GM18867 (cell line): ENCODE results near the gene THSD4.

Experiments
- ATAC-seq: cut with Tn5 transposase; IDR thresholded peaks from one replicate; pipeline ENCODE4 v1.9.1; 2021; ENCODE audit warnings: mild to moderate bottlenecking, moderate library complexity; ENCODE audit not compliant: unreplicated experiment

The THSD4 gene

DNA sequence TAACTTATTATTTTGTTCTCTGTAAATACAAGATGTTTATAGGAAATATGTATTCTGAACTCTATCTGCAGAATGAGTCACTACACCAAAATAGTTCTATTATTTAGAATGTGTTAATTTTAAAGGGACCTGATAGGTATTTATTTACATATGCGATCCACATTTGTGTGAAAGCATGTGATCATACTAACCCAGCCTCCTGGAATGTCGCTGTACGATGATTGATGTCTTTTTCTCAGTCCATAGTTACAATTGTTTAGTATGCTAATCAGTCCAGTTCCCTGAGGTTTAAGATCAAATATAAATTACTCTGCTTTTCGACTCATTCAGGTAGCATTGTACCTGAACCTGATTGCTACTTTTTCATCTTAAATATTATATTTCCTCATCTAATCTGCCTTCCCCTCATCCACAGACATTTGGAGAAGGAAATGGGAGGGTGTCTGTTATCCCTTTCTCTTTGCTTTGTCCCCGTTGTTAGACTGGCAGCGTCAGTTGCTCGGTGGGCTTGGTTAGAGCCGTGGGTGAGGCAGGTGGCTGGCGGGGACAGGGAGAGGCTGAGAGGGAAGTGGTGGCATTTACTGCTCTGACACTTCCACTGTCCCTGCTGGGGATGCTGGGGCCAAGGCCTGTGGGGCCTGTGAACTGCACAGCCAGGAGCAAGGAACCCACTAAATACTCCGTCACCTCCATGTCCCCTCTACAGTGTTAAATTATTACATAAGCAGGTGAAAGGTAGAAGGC, 667.3 kb downstream of the THSD4 start:
- no peak for ATAC-seq

DNA sequence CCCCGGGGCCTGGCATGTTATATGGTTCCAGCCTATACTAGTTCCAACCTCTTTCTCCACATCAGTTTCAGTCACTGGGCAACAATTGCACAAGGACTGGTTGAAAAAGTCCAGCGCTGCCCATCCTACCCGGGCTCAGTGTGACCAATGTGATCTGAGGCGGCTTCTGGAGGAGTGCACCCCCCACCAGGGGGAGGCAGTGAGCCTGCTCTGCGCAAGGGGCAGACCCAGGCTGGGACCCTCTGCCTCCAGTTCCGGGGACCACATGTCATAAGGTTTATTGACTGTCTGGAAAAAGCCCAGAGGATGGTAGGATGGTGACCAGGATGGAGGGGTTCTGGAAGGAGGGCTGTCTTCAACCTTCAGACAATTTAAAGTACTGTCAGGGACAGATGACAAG, 669.4 kb downstream of the THSD4 start:
- ATAC-seq: no peak

DNA sequence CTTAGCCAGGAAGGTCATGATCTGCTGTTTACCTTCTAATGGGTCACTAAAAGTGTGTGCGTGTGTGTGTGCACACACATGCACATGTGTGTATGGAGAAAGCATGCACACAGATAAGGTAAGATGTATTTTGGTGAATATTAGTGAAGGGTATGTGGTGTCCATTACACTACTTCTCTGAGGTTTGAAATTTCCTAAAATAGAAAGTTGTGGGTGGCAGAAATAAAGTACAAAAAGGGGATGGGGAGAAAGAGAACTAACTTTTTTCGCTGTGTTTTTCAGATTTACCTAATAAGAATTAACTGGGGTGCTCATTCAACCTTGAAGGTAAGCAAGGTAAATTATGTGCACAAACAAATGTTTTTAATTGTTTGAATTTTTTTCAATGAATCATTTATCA, 670.7 kb downstream of the THSD4 start:
- ATAC-seq: no peak

DNA sequence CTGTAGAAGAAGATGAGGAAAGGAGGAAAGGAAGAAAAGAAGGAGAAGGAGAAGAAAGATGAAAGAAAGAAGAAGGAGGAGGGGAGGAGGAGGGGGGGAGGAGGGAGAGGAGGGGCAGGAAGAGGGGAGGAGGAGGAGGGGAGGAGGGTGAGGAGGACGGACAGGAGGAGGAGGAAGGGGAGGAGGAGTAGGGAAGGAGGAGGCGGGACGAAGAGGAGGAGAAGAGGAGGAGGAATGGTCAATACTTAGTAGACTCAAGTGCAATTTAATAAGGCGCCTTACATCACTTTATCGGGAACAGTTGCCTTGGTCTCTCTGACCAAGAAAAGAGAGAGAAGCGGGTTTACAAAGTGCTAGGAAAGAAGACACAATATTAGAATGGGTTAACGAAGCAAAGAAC, 671.4 kb downstream of the THSD4 start:
- ATAC-seq: no peak

DNA sequence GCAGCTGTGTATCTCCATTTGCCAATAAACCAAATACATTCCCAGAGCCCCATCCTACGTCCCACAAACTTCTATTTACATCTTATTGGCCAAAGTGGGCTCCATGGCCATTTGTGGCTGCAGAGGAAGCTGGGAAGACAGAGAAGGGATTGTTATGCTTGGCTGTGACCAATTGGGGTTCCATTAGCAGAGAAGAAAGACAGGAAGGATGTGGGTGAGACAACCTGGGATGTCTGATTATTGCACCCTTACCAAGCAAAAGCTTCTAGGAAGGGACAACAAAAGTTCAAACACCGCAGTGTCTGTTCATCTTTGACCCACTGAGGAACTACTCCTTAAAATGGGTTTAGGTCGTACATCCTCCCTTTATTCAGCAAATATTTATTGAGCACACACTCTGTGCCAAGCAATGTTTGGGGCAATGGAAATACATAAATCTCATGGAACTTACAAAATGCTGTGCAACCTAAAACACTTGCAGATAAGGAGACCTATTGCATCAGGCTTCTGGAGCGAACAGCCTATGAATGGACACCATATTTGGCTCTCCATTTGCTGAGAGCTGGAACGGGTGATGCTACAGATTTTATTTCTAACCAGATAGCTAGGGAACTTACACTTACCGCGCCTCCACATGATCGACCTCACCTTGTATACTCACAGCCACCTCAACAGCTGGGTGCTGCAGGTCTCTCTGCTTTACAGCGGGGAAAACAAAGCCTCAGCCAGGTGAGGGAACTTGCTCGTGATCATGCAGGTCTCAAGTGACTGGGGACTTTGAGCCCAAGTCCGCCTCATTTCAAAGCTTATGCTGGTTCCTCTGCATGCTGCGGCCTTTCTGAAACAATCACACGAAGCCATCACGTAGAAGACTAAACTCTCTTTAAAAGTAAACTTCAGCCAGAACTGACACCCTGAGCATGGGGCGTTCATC, 673.6 kb downstream of the THSD4 start:
- no peak for ATAC-seq

DNA sequence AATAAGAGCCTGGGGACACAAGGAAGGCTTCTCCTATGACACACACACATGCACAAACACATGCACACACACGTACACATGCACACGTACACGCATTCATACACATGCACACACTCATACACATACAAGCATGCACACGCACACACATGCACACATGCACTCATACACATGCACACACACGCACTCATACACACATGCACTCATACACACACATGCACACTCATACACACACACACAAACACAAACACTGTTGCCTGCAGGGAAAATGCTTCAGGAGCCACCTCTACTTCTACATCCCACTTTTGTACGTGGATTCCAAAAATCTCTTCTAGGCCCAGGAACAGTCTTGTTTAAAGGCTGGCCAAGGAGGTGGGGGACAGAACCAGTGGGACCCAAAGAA, 674.3 kb downstream of the THSD4 start:
- ATAC-seq: no peak

DNA sequence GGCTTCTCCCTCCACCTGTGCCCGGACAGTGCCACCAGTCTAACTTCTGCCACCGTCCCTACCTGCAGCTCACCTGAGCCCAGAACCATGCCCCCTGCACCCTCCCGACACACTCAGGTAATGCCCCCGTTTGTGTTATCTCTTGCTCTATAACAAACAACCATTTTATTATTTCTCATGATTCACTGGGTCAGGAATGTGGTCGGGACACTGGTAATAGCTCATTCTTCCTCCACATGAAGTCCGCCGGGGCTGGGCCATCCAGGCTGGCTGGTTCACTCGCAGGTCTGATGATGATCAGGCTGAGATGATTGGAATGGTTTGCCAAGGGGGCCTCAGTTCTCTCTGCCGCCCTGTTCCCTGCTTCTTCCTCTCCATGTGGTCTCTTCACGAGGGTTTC, 674.8 kb downstream of the THSD4 start:
- no peak for ATAC-seq

DNA sequence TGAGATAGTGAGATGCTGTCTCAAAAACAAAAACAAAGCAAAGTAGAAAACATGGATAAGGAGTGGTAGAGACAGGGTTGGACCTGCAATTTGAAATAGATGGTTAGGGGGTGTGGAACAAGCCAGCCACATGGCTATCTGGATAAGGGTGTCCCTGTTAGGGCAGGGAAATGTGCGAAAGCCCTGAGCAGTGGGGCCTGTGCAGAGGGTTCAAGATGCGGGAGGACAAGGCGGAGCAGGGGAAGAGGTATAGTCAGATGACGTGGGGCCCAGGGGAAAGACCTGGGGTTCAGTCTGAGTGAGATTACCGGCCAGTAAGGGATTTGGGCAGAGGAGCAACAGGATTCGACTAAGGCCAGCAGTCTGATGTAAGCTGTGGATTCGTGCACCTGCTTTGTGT, 676.7 kb downstream of the THSD4 start:
- no peak for ATAC-seq

DNA sequence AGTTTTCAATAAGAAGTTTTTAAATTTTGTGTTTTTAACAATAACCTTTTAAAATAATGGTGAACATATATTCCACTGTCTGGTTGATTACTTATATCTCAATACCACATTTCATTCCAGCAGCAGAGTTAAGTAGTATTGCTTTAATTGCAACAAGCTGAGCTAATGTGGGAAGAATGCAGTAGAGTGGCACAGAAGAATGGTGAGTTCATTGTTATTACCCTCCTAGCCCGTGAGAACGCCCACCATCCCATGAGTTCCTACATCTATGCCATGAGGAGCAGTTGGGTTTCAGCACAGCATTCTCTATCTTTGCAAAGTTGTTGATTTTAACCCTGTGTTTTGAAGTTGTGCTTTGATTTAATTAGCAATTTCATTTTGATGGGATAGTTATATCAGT, 677.2 kb downstream of the THSD4 start:
- no peak for ATAC-seq

DNA sequence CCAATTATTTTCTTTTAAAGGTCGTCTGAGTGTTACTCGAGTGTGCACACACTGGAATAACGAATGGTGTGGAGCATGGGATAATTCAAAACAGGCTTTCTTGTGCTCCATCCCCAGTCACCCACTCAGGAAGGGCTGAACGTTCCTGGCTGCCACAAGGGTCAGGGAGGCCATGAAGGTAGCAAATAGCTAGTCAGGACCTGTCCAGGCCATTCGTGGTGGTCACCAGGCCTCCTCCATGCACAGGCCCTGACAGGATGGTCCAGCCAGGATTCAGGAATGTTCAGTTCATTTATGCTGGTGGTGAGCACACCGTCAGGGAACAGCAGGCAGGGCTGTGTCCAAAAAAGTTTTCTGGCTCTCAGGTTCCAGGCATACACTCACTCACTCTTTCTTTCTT, 683.4 kb downstream of the THSD4 start:
- ATAC-seq: no peak

DNA sequence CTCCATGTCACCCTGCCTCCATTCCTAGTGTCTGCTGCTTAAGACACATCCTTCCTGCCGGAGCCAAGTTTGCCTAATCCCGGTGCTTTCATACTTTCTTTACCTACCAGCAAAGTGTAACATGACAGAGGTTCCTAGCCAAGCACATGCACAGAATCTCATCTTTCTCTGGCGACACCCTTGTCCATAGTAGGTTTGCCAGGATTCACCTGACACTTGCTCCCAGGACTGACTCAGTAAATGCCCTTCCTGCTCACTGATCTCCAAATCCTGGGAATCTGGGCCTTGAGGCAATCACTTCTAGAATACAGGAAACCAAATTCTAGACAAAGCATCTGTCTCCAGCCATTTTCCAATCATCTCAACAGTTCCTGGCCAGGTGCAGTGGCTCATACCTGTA, 684.9 kb downstream of the THSD4 start:
- no peak for ATAC-seq

DNA sequence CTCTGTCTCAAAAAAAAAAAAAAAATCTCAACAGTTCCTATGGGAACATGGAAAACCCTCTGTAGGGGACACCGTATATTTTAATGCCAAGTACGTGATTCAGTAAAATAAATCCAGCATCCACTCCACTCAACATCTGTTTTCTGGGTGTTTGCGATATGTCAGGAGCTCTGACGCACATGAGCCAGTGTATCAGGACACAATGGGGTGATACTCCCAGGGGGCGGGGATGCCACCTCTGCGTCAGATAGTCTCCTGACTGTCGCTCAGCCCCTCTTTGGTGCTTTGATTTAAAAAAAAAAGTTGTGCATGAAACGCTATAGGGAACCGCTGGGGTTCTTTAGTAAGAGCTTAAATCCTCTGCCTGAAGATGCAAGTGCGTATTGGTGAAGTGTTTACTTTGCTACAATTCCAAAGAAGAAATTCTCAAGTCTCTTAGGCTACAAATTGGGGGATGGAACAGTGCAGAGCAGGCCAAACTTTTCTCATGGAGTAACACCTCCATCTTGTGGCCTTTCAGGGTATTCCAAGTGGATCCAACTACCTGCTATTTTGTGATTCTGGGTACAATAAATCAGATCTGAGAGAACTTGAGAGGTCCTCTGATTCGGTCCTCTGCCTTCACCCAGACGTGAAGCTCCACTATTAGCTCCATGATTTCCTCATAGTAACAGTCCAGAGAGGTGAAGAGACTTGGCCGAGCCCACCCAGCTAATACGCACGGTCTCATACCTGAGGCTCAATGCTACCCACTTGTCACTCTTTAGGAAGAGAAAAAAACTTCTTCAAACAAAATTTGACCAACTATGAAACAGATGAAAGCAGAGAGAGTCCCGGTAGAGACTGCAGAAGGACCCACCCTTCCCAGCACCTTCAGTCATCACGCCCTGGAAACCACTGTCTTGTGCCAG, 685.8 kb downstream of the THSD4 start:
- ATAC-seq: peak; percentile 40

DNA sequence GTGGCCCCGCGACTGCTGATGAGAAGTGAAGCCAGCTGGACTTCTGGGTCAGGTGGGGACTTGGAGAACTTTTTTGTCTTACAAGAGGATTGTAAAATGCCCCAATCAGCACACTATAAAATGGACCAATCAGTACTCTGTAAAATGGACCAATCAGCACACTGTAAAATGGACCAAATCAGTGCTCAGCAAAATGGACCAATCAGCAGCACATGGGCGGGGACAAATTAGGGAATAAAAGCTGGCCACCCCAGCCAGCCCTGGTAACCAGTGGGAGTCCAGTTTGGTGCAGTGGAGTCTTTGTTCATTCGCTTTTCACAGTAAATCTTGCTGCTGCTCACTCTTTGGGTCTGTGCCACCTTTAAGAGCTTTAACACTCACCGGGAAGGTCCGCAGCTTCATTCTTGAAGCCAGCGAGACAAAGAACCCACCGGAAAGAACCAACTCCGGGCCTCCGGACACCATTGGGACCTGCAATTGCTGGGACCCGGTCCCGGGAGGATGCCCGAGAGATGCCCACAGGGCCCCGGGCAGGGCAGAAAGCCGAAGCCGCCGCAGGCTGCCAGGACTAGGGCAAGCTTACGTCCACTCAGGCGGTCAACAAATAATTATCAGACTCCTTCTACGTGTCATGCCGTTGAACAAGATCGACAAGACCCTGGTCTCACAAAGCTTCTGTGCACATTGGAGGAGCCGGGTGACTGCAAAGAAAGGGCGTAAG, 686.8 kb downstream of the THSD4 start:
- ATAC-seq: no peak

DNA sequence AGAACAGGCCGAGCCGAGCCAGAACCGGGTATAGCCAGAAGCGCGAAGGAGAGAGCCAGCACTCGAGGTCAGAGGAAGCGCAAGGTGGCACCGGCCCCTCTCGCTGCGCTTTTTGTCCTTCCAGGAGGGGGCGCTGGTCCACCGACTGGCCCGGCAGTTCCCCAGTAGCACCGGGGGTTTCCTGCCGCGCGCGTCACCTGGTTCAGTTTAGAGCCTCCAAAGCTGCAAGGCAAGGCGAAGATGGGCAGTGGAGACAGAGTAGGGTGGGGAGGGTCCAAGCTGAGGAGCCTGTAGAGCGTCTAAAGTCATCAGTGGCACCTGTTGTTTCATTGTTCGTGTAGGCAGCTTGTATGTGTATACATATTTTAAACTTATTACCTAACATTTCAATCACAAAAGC, 687.5 kb downstream of the THSD4 start:
- no peak for ATAC-seq

DNA sequence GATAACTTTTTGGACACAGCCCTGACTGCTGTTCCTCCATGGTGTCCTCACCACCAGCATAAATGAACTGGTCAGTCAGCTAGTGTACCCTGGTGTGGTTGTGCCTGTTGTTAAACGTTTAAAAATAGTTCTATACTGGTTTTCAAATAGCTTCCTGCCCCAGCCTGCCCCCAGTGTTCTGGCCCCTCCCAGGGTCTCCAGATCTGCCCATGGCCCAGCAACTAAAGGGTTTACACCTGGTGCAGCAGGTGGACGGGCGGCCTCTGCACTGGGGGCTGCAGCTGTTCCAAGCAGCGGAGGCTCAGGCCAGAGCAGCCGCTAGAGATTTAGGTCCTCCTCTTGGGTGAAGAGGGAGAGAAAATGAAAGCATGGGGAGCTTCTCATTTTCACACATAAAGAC, 689.0 kb downstream of the THSD4 start:
- no peak for ATAC-seq

DNA sequence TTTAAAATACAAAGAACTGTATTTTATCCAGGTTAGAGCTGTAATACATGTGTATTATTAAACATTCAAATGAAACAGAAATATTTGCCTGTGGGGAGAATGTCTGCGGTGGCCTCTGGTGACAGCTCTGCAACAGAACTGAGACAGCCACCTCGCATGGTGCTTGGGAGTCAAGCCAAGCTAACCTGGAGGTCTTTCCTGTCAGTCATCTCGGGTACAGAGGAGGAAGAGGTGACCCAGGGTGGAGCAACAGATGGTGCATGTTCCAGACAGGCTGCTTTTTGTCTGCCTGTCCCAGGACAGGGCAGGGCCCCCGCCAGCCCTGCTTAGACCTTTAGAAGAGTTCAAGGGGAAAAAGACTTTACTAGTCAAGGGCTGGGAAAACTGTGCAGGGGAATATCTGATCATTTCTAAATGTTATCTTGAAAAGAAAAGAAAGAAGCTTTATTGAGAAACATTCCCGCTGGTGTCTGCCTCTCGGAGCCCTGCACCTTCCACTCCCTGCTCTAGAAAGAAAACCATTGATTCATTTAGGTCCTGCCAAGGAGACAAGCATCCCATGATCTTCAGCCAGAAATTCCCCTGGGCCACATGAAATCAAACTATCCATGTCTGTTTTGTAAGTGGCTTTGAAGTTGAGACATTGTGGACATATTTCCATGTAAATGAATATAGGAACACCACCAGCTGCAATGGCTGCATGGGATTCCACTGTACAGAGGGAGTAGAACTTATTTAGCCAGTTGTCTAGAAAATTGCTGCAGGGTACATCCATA, 689.6 kb downstream of the THSD4 start:
- peak; percentile 60 for ATAC-seq

DNA sequence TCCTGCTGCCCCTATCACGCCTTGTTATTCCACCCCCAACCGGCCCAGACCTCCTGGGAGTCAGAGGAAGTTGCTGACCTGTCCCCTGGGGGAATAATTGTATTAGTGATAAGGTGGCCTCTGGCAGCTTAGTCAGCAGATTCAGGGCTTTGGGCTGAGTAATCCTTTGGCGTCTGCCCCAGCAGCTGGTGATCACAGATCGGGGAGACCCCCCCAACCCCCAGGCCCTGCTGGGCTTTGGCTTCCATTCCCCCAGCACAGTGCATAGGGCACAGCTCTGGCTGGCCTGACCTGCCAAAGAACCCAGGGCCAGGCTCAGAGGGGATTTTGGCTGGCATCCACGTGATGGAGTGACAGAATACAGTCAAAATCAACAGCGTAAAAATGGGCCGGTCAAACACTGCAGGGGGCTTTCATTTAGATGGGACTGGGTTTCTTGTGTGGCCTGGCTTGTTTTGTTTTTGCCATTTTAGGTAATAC, 691.2 kb downstream of the THSD4 start:
- no peak for ATAC-seq

DNA sequence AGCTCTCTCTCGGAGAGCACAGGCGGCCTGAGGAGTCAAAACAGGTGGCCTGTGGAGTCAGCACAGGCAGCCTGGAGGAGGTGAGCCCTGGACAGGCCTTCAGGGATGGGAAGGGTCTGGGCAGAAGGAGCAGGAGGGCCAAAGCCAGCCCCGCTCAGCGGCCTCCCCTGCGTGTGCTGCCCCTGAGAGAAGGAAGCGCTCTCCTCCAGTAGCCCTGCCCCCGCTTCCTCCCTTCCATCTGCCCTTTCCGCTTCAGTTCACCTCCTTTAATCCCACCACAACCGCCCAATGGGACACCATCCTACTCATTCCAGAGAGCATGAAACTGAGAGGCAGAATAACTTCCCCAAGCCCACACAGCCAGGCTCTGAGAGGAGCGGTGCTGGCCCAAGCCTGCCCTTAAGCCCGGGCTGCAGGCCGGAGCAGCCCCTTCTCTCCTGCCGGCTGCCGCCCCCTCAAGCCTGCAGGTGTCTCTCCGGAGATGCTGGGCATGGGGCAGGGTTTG, 691.9 kb downstream of the THSD4 start:
- no peak for ATAC-seq

DNA sequence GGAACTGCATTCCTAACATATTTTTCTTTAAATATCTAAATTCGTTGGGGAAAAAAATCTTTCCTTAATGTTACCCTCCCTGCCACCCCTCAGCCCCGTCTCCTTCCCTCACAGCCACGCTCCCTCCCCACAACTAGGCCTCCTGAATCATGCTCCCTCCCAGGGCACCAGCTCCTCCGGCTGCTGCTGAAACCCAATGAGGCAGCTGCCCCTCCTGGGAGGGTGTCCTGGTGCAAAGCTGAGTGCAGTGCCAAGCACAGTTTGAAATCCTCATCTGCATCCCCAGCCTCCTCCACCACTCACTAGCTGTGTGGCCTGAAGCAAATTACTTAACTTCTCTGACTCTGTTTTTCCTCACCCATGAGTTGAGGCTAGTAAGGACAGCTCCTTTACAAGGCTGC, 692.4 kb downstream of the THSD4 start:
- ATAC-seq: no peak
